Lung (tissue), 12 donors: ENCODE measurements around the gene PLA2G2F. TPM values are rescaled to one million over a fixed set of nuclear protein-coding genes. Genes with fewer than 3 reads are reported as not detected.
A peak's percentile ranks its signal among the peaks of the same experiment; 100 is the strongest.

Source experiments
- ATAC-seq: fragments of 200-7000 bp; cut with Tn5 transposase; one replicate; pipeline ENCODE4 v1.9.1; 2020; ENCODE audit warnings: moderate number of reproducible peaks; ENCODE audit not compliant: insufficient read depth, low FRiP score
- DNase-seq, 3 donors: peaks; one replicate each; pipeline ENCODE4 v3.0.0-alpha.2; 2013 to 2017
- H3K27ac ChIP-seq, 2 donors: one replicate each; pipeline ENCODE4 v1.5.1; 2013; ENCODE audit warnings: mild to moderate bottlenecking in 2 of 2, moderate library complexity in 2 of 2, control low read depth in 1 of 2, inconsistent platforms in 1 of 2, low read depth in 1 of 2, low read length in 1 of 2
- H3K27me3 ChIP-seq, 3 donors: one replicate each; pipeline ENCODE4 v1.5.1; 2013; ENCODE audit warnings: low read length in 2 of 3; ENCODE audit not compliant: control insufficient read depth in 3 of 3, insufficient read depth in 3 of 3
- H3K36me3 ChIP-seq, 4 donors: one replicate each; pipeline ENCODE4 v1.5.1; 2013; ENCODE audit warnings: low read length in 4 of 4, mild to moderate bottlenecking in 1 of 4, moderate library complexity in 1 of 4; ENCODE audit not compliant: control insufficient read depth in 4 of 4, insufficient read depth in 4 of 4
- H3K4me1 ChIP-seq, 5 donors: one replicate each; pipeline ENCODE4 v1.5.1; 2013; ENCODE audit warnings: low read length in 5 of 5, mild to moderate bottlenecking in 2 of 5, moderate library complexity in 1 of 5; ENCODE audit not compliant: control insufficient read depth in 5 of 5, insufficient read depth in 5 of 5
- H3K4me3 ChIP-seq: one replicate; pipeline ENCODE4 v1.5.1; 2013; ENCODE audit warnings: mild to moderate bottlenecking, control low read depth, moderate library complexity
- H3K9ac ChIP-seq, 2 donors: one replicate each; pipeline ENCODE4 v1.5.1; 2013; ENCODE audit warnings: low read length in 2 of 2, control low read depth in 1 of 2; ENCODE audit not compliant: insufficient read depth in 1 of 2
- H3K9me3 ChIP-seq, 4 donors: one replicate each; pipeline ENCODE4 v1.5.1; 2013; ENCODE audit warnings: low read length in 3 of 4, mild to moderate bottlenecking in 1 of 4, moderate library complexity in 1 of 4; ENCODE audit not compliant: control insufficient read depth in 4 of 4, insufficient read depth in 3 of 4
- CTCF ChIP-seq: IDR thresholded peaks from 2 replicates; pipeline ENCODE4 v1.5.1; 2012; ENCODE audit warnings: mild to moderate bottlenecking; ENCODE audit errors: control extremely low read depth, extremely low read depth
- WGBS, 2 donors: extraction: QIAGEN DNeasy Blood & Tissue Kit; methylation state at CpG; one replicate each; pipeline ENCODE4 v1.1.7; 2013; 5-methylcytosine and 5-hydroxymethylcytosine counted together
- polyA plus RNA-seq, 2 donors: library from polyadenylated mRNA; stranded (reverse); fragments of 200-250 nt; gene quantifications; one replicate each; pipeline ENCODE4 v1.2.1, GENCODE V29; 2013
- total RNA-seq, 2 donors: library from RNA; depleted of rRNA in 1 of 2; stranded (reverse); fragments of >200 nt in 1 of 2; gene quantifications; one replicate each; pipeline ENCODE4 v1.2.1, GENCODE V29; 2014 to 2021
- donor health status: control.
- donor health status: control.
- donor health status: Bipolar disorder and iron deficiency.
- donor health status: healthy.
- donor health status: DM: yes; HTN: yes; CAD: no.

The PLA2G2F gene
- total and polyA plus RNA-seq, 4 donors = not detected

GRCh38 chr1:20090641-20091040 is 48.5 kb upstream of the PLA2G2F start:
- H3K4me1 ChIP-seq = peaks cover 0 to 3% (median 0%) of the 10 kb centered on the region in 5 donors
- 90 to 91% methylated on average over 6 of the region's 6 CpGs for WGBS, 2 donors
- H3K36me3 ChIP-seq = no peaks in the 10 kb centered on the region
- no peak overlapping the region for H3K9ac ChIP-seq
- H3K9me3 ChIP-seq = no peaks in the 10 kb centered on the region
- no peak for TF ChIP-seq CTCF
- H3K27me3 ChIP-seq = peaks cover 0 to 25% (median 0%) of the 10 kb centered on the region in 3 donors
- no peak overlapping the region for H3K27ac ChIP-seq
- no peak overlapping the region for H3K4me3 ChIP-seq
- ATAC-seq = no peak
- no peak for DNase-seq

DNA sequence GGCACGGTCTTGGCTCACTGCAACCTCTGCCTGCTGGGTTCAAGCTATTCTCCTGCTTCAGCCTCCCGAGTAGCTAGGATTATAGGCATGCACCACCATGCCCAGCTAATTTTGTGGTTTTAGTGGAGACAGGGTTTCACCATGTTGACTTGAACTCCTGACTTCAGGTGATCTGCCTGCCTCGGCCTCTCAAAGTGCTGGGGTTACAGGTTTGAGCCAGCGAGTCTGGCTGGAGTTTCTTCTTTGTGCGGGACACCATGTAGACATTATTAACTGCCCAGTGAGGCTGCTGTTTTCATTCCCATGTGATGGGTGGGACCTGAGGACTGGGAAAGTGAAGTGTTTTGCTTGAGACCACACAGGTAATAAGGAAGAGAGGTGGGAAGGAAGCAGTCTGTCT is 45.8 kb upstream of the PLA2G2F start:
- Histone ChIP-seq H3K4me3 (no peak overlapping the region), H3K27me3 (peaks cover 0 to 25% (median 0%) of the 10 kb centered on the region in 3 donors), H3K4me1 (peaks cover 0 to 3% (median 0%) of the 10 kb centered on the region in 5 donors), H3K9me3 (no peaks in the 10 kb centered on the region), H3K27ac (peak overlapping the region in 1 of 2 donors; percentile 35), H3K9ac (no peak overlapping the region), H3K36me3 (no peaks in the 10 kb centered on the region)
- ATAC-seq (no peak), DNase-seq (no peak)
- WGBS, 2 donors = 83 to 92% methylated on average over 5 of the region's 5 CpGs
- TF ChIP-seq CTCF = no peak

DNA sequence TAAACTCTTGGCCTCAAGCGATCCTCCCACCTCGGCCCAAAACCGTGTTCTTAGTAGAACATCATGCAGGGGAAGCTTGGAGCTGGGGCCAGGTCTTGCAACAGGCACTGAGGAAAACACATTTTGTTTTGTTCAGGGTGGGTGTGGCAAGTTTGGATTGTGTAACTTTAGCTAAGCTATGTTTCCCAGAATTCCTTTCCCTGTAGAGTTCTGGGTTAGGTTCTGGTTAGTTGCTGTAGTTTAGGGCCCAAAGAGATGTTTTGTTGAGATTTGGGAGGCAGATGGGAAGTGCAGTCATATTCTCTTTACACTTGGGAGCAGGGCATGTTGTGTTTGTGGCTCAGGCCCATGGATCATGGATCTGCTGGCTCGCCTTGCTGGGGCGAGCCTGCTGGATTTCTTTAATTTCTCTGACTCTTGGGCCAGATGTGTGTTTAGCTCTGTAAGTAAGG is 45.2 kb upstream of the PLA2G2F start:
- peak overlapping the region in 1 of 2 donors; percentile 41 for H3K27ac ChIP-seq
- TF ChIP-seq CTCF = no peak
- H3K36me3 ChIP-seq = no peaks in the 10 kb centered on the region
- no peak overlapping the region for H3K4me3 ChIP-seq
- no peaks in the 10 kb centered on the region for H3K9me3 ChIP-seq
- H3K4me1 ChIP-seq = peaks cover 0 to 4% (median 2%) of the 10 kb centered on the region in 5 donors
- H3K9ac ChIP-seq = no peak overlapping the region
- DNase-seq (peak in 1 of 3 donors; percentile 54), ATAC-seq (no peak)
- H3K27me3 ChIP-seq = peaks cover 0 to 25% (median 0%) of the 10 kb centered on the region in 3 donors
- 73 to 77% methylated on average over 5 of the region's 5 CpGs for WGBS, 2 donors
